Activated T-helper 1 cell treated with anti-CD3 and anti-CD28 coated beads, Interleukin-12 subunit alpha, Interleukin-12 subunit beta, Interleukin-2, Interleukin-4 antibody, amounts not matched to agents 30 ng/mL and 10 ng/mL and 1 ng/mL, durations not matched to agents 14 hours and 24 hours and 36 hours (primary cell): Measurements from ENCODE around the gene PARP12. TPM values are rescaled to one million over a fixed set of nuclear protein-coding genes. Genes with fewer than 3 reads are reported as not detected.

Experiments
- DNase-seq: peaks from one replicate; pipeline ENCODE4 v3.0.0; 2021; ENCODE audit warnings: low spot score
- H3K27ac Mint-ChIP-seq: one replicate; pipeline ENCODE4 v1.8.0; 2021; ENCODE audit warnings: mild to moderate bottlenecking, mixed read lengths
- H3K27me3 Mint-ChIP-seq: one replicate; pipeline ENCODE4 v1.8.0; 2022; ENCODE audit warnings: mild to moderate bottlenecking, moderate library complexity, mixed read lengths; ENCODE audit not compliant: insufficient read depth
- H3K36me3 Mint-ChIP-seq: one replicate; pipeline ENCODE4 v1.8.0; 2021; ENCODE audit warnings: low read depth, mixed read lengths
- H3K4me1 Mint-ChIP-seq: one replicate; pipeline ENCODE4 v1.8.0; 2021; ENCODE audit warnings: low read depth, mixed read lengths
- H3K4me3 Mint-ChIP-seq: one replicate; pipeline ENCODE4 v1.8.0; 2021; ENCODE audit warnings: mild to moderate bottlenecking, moderate library complexity, mixed read lengths
- H3K9me3 Mint-ChIP-seq: one replicate; pipeline ENCODE4 v1.8.0; 2021; ENCODE audit warnings: mixed read lengths
- intact Hi-C: fragments of 100-400 bp; cut with micrococcal nuclease; formaldehyde crosslinking; loops from one replicate; pipeline ENCODE4 v1.15.1; 2024
- total RNA-seq: library from RNA; stranded (reverse); gene quantifications from 2 replicates; pipeline ENCODE4 v1.2.3, GENCODE V29; 2022

The PARP12 gene
- total RNA-seq, 1 donor from 2014 or later: 63.7 TPM

GRCh38 chr7:140015471-140015970, 47.2 kb downstream of the PARP12 start:
- Mint-ChIP-seq H3K27me3 (no peaks in the 10 kb centered on the region), H3K4me3 (no peak overlapping the region), H3K27ac (no peak overlapping the region), H3K9me3 (no peaks in the 10 kb centered on the region), H3K4me1 (peaks cover 4% of the 10 kb centered on the region), H3K36me3 (no peaks in the 10 kb centered on the region)
- DNase-seq: no peak
- intact Hi-C loops: no loop called here

GRCh38 chr7:140014123-140014522, 48.6 kb downstream of the PARP12 start:
- intact Hi-C loops: no loop called here
- H3K4me1 Mint-ChIP-seq: peaks cover 4% of the 10 kb centered on the region
- H3K27ac Mint-ChIP-seq: no peak overlapping the region
- H3K36me3 Mint-ChIP-seq: no peaks in the 10 kb centered on the region
- no peaks in the 10 kb centered on the region for H3K27me3 Mint-ChIP-seq
- DNase-seq: no peak
- H3K4me3 Mint-ChIP-seq: no peak overlapping the region
- no peaks in the 10 kb centered on the region for H3K9me3 Mint-ChIP-seq

- Mint-ChIP-seq H3K4me3 (no peak overlapping the region), H3K27ac (no peak overlapping the region), H3K9me3 (no peaks in the 10 kb centered on the region), H3K4me1 (peaks cover 4% of the 10 kb centered on the region), H3K27me3 (no peaks in the 10 kb centered on the region), H3K36me3 (no peaks in the 10 kb centered on the region)
- intact Hi-C loops: no loop called here
- DNase-seq: no peak
Measured at GRCh38 chr7:140013676-140014075, 49.1 kb downstream of the PARP12 start.

- no peaks in the 10 kb centered on the region for H3K36me3 Mint-ChIP-seq
- intact Hi-C loops: no loop called here
- peaks cover 2% of the 10 kb centered on the region for H3K27me3 Mint-ChIP-seq
- H3K4me3 Mint-ChIP-seq: no peak overlapping the region
- H3K9me3 Mint-ChIP-seq: no peaks in the 10 kb centered on the region
- peaks cover 4% of the 10 kb centered on the region for H3K4me1 Mint-ChIP-seq
- H3K27ac Mint-ChIP-seq: no peak overlapping the region
- DNase-seq: no peak
Measured at GRCh38 chr7:140010194-140010895, 52.4 kb downstream of the PARP12 start.

- Mint-ChIP-seq H3K4me3 (no peak overlapping the region), H3K9me3 (no peaks in the 10 kb centered on the region), H3K36me3 (no peaks in the 10 kb centered on the region), H3K4me1 (peaks cover 4% of the 10 kb centered on the region), H3K27me3 (peaks cover 2% of the 10 kb centered on the region), H3K27ac (no peak overlapping the region)
- no peak for DNase-seq
- intact Hi-C loops: no loop called here
Measured at GRCh38 chr7:140009735-140010134, 53.0 kb downstream of the PARP12 start.

- H3K9me3 Mint-ChIP-seq: no peaks in the 10 kb centered on the region
- no peak overlapping the region for H3K27ac Mint-ChIP-seq
- no peaks in the 10 kb centered on the region for H3K36me3 Mint-ChIP-seq
- peaks cover 2% of the 10 kb centered on the region for H3K27me3 Mint-ChIP-seq
- peaks cover 4% of the 10 kb centered on the region for H3K4me1 Mint-ChIP-seq
- no peak overlapping the region for H3K4me3 Mint-ChIP-seq
- intact Hi-C loops: no loop called here
- DNase-seq: no peak
Measured at GRCh38 chr7:140008755-140009610, 53.8 kb downstream of the PARP12 start.

GRCh38 chr7:140007051-140007690, 55.6 kb downstream of the PARP12 start:
- Mint-ChIP-seq H3K27me3 (peaks cover 2% of the 10 kb centered on the region), H3K36me3 (no peaks in the 10 kb centered on the region), H3K4me1 (peaks cover 4% of the 10 kb centered on the region), H3K9me3 (no peaks in the 10 kb centered on the region), H3K4me3 (no peak overlapping the region), H3K27ac (no peak overlapping the region)
- no peak for DNase-seq
- intact Hi-C loops: no loop called here

- H3K27me3 Mint-ChIP-seq: peaks cover 2% of the 10 kb centered on the region
- H3K4me1 Mint-ChIP-seq: no peaks in the 10 kb centered on the region
- no peaks in the 10 kb centered on the region for H3K9me3 Mint-ChIP-seq
- DNase-seq: no peak
- intact Hi-C loops: no loop called here
- no peak overlapping the region for H3K27ac Mint-ChIP-seq
- H3K36me3 Mint-ChIP-seq: no peaks in the 10 kb centered on the region
- H3K4me3 Mint-ChIP-seq: no peak overlapping the region
Measured at GRCh38 chr7:140006600-140006999, 56.2 kb downstream of the PARP12 start.

- Mint-ChIP-seq H3K27me3 (peaks cover 2% of the 10 kb centered on the region), H3K27ac (no peak overlapping the region), H3K4me3 (no peak overlapping the region), H3K4me1 (no peaks in the 10 kb centered on the region), H3K9me3 (no peaks in the 10 kb centered on the region), H3K36me3 (no peaks in the 10 kb centered on the region)
- intact Hi-C loops: no loop called here
- DNase-seq: no peak
Measured at GRCh38 chr7:140005754-140006503, 56.8 kb downstream of the PARP12 start.

GRCh38 chr7:140005341-140005740, 57.4 kb downstream of the PARP12 start:
- H3K9me3 Mint-ChIP-seq: no peaks in the 10 kb centered on the region
- no peaks in the 10 kb centered on the region for H3K4me1 Mint-ChIP-seq
- intact Hi-C loops: no loop called here
- no peak for DNase-seq
- peaks cover 2% of the 10 kb centered on the region for H3K27me3 Mint-ChIP-seq
- no peak overlapping the region for H3K4me3 Mint-ChIP-seq
- H3K27ac Mint-ChIP-seq: no peak overlapping the region
- no peaks in the 10 kb centered on the region for H3K36me3 Mint-ChIP-seq

- intact Hi-C loops: loop anchor here (1.0 kb wide), 1 partner anchor 385 kb away; no protein-coding TSS in a partner anchor
- peaks cover 2% of the 10 kb centered on the region for H3K27me3 Mint-ChIP-seq
- no peak for DNase-seq
- no peaks in the 10 kb centered on the region for H3K36me3 Mint-ChIP-seq
- H3K27ac Mint-ChIP-seq: no peak overlapping the region
- H3K4me3 Mint-ChIP-seq: no peak overlapping the region
- H3K4me1 Mint-ChIP-seq: no peaks in the 10 kb centered on the region
- no peaks in the 10 kb centered on the region for H3K9me3 Mint-ChIP-seq
Measured at GRCh38 chr7:140004672-140005071, 58.1 kb downstream of the PARP12 start.

- Mint-ChIP-seq H3K9me3 (no peaks in the 10 kb centered on the region), H3K36me3 (no peaks in the 10 kb centered on the region), H3K27ac (no peak overlapping the region), H3K4me3 (no peak overlapping the region), H3K4me1 (no peaks in the 10 kb centered on the region), H3K27me3 (peaks cover 2% of the 10 kb centered on the region)
- DNase-seq: peak; percentile 6
- intact Hi-C loops: loop anchor here (1.0 to 2.0 kb wide), 2 partner anchors 385 to 569 kb away; no protein-coding TSS in a partner anchor
Measured at GRCh38 chr7:140003913-140004382, 58.8 kb downstream of the PARP12 start.
